Nephron (organoid): ENCODE data around the gene GCK.

Experiments used
- H3K27ac Mint-ChIP-seq, 3 experiments: 2 replicates each; pipeline ENCODE4 v1.8.0; 2020; ENCODE audit warnings: mixed read lengths in 3 of 3, mild to moderate bottlenecking in 2 of 3, moderate library complexity in 1 of 3
- H3K27me3 Mint-ChIP-seq: 2 replicates; pipeline ENCODE4 v1.8.0; 2021; ENCODE audit warnings: low read depth, mild to moderate bottlenecking, moderate library complexity, mixed read lengths
- H3K36me3 Mint-ChIP-seq: 2 replicates; pipeline ENCODE4 v1.8.0; 2020; ENCODE audit warnings: low read depth, mixed read lengths
- H3K4me1 Mint-ChIP-seq: 2 replicates; pipeline ENCODE4 v1.8.0; 2020; ENCODE audit warnings: mixed read lengths
- H3K4me3 Mint-ChIP-seq, 3 experiments: 2 replicates each; pipeline ENCODE4 v1.8.0; 2020; ENCODE audit warnings: mild to moderate bottlenecking in 3 of 3, mixed read lengths in 3 of 3, moderate library complexity in 2 of 3
- H3K9me3 Mint-ChIP-seq: 2 replicates; pipeline ENCODE4 v1.8.0; 2020; ENCODE audit warnings: mixed read lengths
- CTCF ChIP-seq, 3 experiments: fragments of 200-600 bp; sonication (generic); IDR thresholded peaks; one replicate each; pipeline ENCODE4 v1.5.0; 2021; ENCODE audit warnings: antibody characterized with exemption in 3 of 3; ENCODE audit not compliant: unreplicated experiment in 3 of 3

Gene GCK

GRCh38 chr7:44144968-44145478, 44.2 kb downstream of the GCK start:
- H3K36me3 Mint-ChIP-seq, result no peaks in the 10 kb centered on the region
- H3K9me3 Mint-ChIP-seq, result no peaks in the 10 kb centered on the region
- TF ChIP-seq CTCF (IDR thresholded peaks at IDR 0.05; ENCODE audit: unreplicated experiment in 3 of 3), result no peak
- no peak overlapping the region for H3K27ac Mint-ChIP-seq
- H3K4me1 Mint-ChIP-seq, result peaks cover 39% of the 10 kb centered on the region
- peaks cover 43% of the 10 kb centered on the region for H3K27me3 Mint-ChIP-seq
- H3K4me3 Mint-ChIP-seq, result peak overlapping the region; percentile 55 to 66 (median 63)

DNA sequence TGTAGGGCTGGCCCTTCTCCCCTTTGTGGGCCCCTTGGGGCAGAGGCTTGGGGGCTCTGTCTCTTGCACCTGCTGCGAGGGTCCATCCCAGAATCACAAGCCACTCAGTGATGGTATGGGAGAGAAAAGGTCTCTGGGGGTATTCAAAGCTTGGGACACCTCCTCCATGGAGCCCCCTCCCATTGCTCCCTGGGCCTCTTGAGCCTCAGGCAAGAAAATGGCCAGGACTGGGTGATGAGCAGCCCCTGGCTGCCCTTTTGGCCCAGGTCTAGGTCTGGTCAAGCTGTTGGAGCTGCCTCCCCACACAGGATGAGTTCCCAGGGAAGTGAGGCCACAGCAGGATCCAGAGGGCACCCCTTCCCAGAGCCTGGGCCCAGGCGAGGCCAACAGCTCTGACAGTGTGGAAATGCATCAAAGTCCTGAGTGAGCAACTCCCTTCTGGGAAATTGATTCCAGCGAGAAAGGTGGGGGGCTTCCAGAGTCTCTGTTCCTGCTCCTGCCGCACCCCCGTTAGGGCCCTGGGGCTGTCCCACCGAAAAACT, 44.7 kb downstream of the GCK start:
- H3K36me3 Mint-ChIP-seq, result no peaks in the 10 kb centered on the region
- no peak for TF ChIP-seq CTCF (IDR thresholded peaks at IDR 0.05; ENCODE audit: unreplicated experiment in 3 of 3)
- peak overlapping the region in 1 of 3 experiments; percentile 50 for H3K4me3 Mint-ChIP-seq
- no peaks in the 10 kb centered on the region for H3K9me3 Mint-ChIP-seq
- peaks cover 34% of the 10 kb centered on the region for H3K4me1 Mint-ChIP-seq
- H3K27me3 Mint-ChIP-seq, result peaks cover 43% of the 10 kb centered on the region
- no peak overlapping the region for H3K27ac Mint-ChIP-seq

GRCh38 chr7:44143646-44144250, 45.5 kb downstream of the GCK start:
- H3K4me1 Mint-ChIP-seq, result peaks cover 30% of the 10 kb centered on the region
- H3K4me3 Mint-ChIP-seq, result peak overlapping the region in 2 of 3 experiments; percentile 50 to 65
- H3K27me3 Mint-ChIP-seq, result peaks cover 39% of the 10 kb centered on the region
- H3K27ac Mint-ChIP-seq, result peak overlapping the region in 2 of 3 experiments; percentile 8 to 82
- H3K36me3 Mint-ChIP-seq, result no peaks in the 10 kb centered on the region
- H3K9me3 Mint-ChIP-seq, result no peaks in the 10 kb centered on the region
- no peak for TF ChIP-seq CTCF (IDR thresholded peaks at IDR 0.05; ENCODE audit: unreplicated experiment in 3 of 3)

- TF ChIP-seq CTCF (IDR thresholded peaks at IDR 0.05; ENCODE audit: unreplicated experiment in 3 of 3), result no peak
- peaks cover 33% of the 10 kb centered on the region for H3K27me3 Mint-ChIP-seq
- H3K4me3 Mint-ChIP-seq, result no peak overlapping the region
- H3K36me3 Mint-ChIP-seq, result no peaks in the 10 kb centered on the region
- H3K27ac Mint-ChIP-seq, result no peak overlapping the region
- H3K9me3 Mint-ChIP-seq, result no peaks in the 10 kb centered on the region
- peaks cover 17% of the 10 kb centered on the region for H3K4me1 Mint-ChIP-seq
Measured at GRCh38 chr7:44142028-44142427, 47.2 kb downstream of the GCK start.

DNA sequence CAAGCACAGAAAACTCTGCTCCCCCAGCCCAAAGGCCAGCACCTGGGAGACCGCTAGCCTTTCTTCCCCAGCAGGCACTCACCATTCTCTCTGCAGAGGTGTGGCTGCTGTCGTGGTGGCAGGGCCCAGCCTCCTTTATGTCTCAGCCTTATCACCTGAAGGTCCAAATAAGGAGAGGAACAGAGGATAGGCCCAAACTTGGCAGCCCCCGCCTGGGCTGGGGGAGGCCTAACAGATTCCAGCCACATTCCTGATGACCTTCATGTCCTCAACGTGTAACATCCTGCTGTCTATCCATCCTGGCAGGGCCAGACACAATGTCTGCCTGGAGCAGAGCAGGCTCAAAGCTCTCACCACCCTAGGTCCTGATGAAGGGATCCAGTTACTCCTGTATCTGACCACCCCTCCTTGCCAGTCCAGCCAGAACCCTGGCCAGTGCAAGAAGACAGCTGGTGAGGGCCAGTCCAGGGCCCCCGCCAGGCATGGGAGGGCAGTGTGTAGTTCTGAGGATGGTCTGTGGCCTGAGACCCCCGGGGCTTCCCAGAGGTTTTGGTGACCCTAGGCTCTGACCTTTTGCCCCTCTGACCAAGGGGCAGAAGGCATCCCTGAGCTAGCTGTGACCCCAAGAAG, 47.9 kb downstream of the GCK start, which contains the start of gene MYL7:
MYL7 (minus strand) TSS at position 112 of the 630 bp plus-strand sequence; CDS start at position 85, 27 bp downstream.
- Mint-ChIP-seq H3K36me3 (no peaks in the 10 kb centered on the region), H3K27ac (no peak within 1 kb of the TSS), H3K4me3 (no peak within 1 kb of the TSS), H3K4me1 (peaks cover 10% of the 10 kb centered on the region), H3K9me3 (no peaks in the 10 kb centered on the region), H3K27me3 (peaks cover 26% of the 10 kb centered on the region)
- no peak for TF ChIP-seq CTCF (IDR thresholded peaks at IDR 0.05; ENCODE audit: unreplicated experiment in 3 of 3)
